ENCODE results near the gene BRICD5. TPM values are rescaled to one million over a fixed set of nuclear protein-coding genes. Genes with fewer than 3 reads are reported as not detected.

The BRICD5 gene
- total and polyA plus RNA-seq, 2 of the 4 experiments (the other 2 are of a cell fraction) = 0.18 to 0.94 TPM

DNA sequence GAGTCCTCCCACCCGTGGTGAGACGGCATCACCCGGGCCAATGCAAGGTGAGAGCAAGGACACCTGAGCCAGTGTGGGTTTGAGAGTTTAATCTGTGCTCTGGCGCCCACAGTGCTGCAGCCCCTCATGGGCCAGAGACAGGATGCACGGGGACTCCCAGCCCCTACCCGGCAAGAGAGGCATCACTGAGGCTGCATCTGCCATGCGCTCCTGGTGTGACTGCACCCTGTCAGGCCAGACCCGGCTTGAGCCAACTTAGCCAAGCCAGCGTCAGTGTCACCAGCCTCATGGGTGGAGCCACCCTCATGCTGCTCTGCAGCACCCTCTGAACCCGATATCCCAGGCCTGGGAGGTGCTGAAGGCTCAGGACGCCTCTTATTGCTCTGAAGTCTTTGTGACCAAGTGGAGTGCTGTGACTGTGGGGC is 1.3 kb upstream of the BRICD5 start:
- intact Hi-C loops (cut with micrococcal nuclease) = no loop called here
- Histone ChIP-seq H3K4ac (ENCODE audit: low read depth, low read length) (no peak overlapping the region), H2BK15ac (ENCODE audit: low read depth, low read length) (no peak overlapping the region), H3K4me3 (ENCODE audit: insufficient read depth, low read depth, low read length) (no peak overlapping the region), H3K56ac (ENCODE audit: extremely low read depth, insufficient read depth, low read length) (no peak overlapping the region), H3K27ac (ENCODE audit: insufficient read depth, low read length) (no peak overlapping the region), H3K23ac (ENCODE audit: low read depth, low read length) (no peak overlapping the region), H2BK5ac (ENCODE audit: low read depth, low read length, poor library complexity, severe bottlenecking) (no peak overlapping the region), H2BK20ac (ENCODE audit: low read depth, low read length) (no peak overlapping the region), H2AFZ (replicated peaks; ENCODE audit: low read length, poor library complexity) (peak overlapping the region; percentile 51), H3K18ac (ENCODE audit: low read depth, low read length) (no peak overlapping the region), H3K79me1 (ENCODE audit: low read depth in 1 of 2, low read length in 2 of 2) (peaks cover 18 to 39% of the 10 kb centered on the region in 2 experiments), H3K4me1 (ENCODE audit: control insufficient read depth, insufficient read depth, low read length) (peaks cover 7% of the 10 kb centered on the region), H2AK9ac (replicated peaks; ENCODE audit: low read depth, low read length, poor library complexity) (no peak overlapping the region), H3K9ac (ENCODE audit: low read depth, low read length) (no peak overlapping the region), H4K91ac (ENCODE audit: insufficient read depth, low read depth, low read length) (no peak overlapping the region), H3K36me3 (ENCODE audit: control insufficient read depth, insufficient read depth, low read length) (peaks cover 25% of the 10 kb centered on the region), H3K4me2 (ENCODE audit: low read depth, low read length) (no peak overlapping the region), H4K20me1 (ENCODE audit: insufficient read depth, low read length) (peaks cover 12% of the 10 kb centered on the region), H3K14ac (replicated peaks; ENCODE audit: low read depth, low read length) (no peak overlapping the region), H2BK120ac (ENCODE audit: low read depth, low read length) (no peak overlapping the region), H3K9me1 (ENCODE audit: insufficient read depth, low read length) (no peaks in the 10 kb centered on the region), H3K27me3 (ENCODE audit: control insufficient read depth, insufficient read depth, low read length) (no peaks in the 10 kb centered on the region), H4K8ac (ENCODE audit: low read depth in 2 of 2, low read length in 2 of 2) (no peak overlapping the region), H2AK5ac (ENCODE audit: low read depth, low read length) (no peak overlapping the region), H3K9me3 (ENCODE audit: control insufficient read depth, insufficient read depth, low read length) (no peaks in the 10 kb centered on the region), H4K5ac (ENCODE audit: low read depth, low read length) (no peak overlapping the region)
- dilution Hi-C loops (cut with HindIII; ENCODE audit: low sequenced_read_pairs, unreplicated experiment) = no loop called here
- no peak for TF ChIP-seq CHD1 (IDR thresholded peaks at IDR 0.05; ENCODE audit: low read depth, low read length)
- no peak for TF ChIP-seq MXI1 (IDR thresholded peaks at IDR 0.05; ENCODE audit: borderline replicate concordance, low read depth, low read length)
- TF ChIP-seq POLR2A (IDR thresholded peaks at IDR 0.05; ENCODE audit: low read depth, low read length) = no peak
- no peak for TF ChIP-seq RFX5 (IDR thresholded peaks at IDR 0.05; ENCODE audit: low read depth, low read length)
- TF ChIP-seq MAFK (IDR thresholded peaks at IDR 0.05; ENCODE audit: low read depth, low read length) = no peak
- no peak for TF ChIP-seq BHLHE40 (IDR thresholded peaks at IDR 0.05; ENCODE audit: low read depth, low read length)
- TF ChIP-seq RCOR1 (IDR thresholded peaks at IDR 0.05; ENCODE audit: insufficient replicate concordance, low read length) = no peak
- TF ChIP-seq, protein P1, sequence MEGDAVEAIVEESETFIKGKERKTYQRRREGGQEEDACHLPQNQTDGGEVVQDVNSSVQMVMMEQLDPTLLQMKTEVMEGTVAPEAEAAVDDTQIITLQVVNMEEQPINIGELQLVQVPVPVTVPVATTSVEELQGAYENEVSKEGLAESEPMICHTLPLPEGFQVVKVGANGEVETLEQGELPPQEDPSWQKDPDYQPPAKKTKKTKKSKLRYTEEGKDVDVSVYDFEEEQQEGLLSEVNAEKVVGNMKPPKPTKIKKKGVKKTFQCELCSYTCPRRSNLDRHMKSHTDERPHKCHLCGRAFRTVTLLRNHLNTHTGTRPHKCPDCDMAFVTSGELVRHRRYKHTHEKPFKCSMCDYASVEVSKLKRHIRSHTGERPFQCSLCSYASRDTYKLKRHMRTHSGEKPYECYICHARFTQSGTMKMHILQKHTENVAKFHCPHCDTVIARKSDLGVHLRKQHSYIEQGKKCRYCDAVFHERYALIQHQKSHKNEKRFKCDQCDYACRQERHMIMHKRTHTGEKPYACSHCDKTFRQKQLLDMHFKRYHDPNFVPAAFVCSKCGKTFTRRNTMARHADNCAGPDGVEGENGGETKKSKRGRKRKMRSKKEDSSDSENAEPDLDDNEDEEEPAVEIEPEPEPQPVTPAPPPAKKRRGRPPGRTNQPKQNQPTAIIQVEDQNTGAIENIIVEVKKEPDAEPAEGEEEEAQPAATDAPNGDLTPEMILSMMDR (conservative IDR thresholded peaks at IDR 0.05; ENCODE audit: low read depth, low read length) = no peak
- TF ChIP-seq SMC3 (IDR thresholded peaks at IDR 0.05; ENCODE audit: low read depth, low read length) = no peak
- no peak for TF ChIP-seq FOS (IDR thresholded peaks at IDR 0.05; ENCODE audit: low read depth, low read length)
- TF ChIP-seq CEBPB (IDR thresholded peaks at IDR 0.05; ENCODE audit: low read depth, low read length) = no peak
- no peak for TF ChIP-seq NFE2L2 (IDR thresholded peaks at IDR 0.05; ENCODE audit: low read depth, low read length)
- TF ChIP-seq, protein P2, sequence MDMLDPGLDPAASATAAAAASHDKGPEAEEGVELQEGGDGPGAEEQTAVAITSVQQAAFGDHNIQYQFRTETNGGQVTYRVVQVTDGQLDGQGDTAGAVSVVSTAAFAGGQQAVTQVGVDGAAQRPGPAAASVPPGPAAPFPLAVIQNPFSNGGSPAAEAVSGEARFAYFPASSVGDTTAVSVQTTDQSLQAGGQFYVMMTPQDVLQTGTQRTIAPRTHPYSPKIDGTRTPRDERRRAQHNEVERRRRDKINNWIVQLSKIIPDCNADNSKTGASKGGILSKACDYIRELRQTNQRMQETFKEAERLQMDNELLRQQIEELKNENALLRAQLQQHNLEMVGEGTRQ (IDR thresholded peaks at IDR 0.05; ENCODE audit: low read depth, low read length) = no peak
- no peak for TF ChIP-seq MAZ (IDR thresholded peaks at IDR 0.05; ENCODE audit: borderline replicate concordance, low read depth, low read length)
- no peak for TF ChIP-seq RAD21 (IDR thresholded peaks at IDR 0.05; ENCODE audit: low read length)
- DNase-seq = no peak
- no TSS peak for BruUV-seq (replicated peaks)
- WGBS, 2 experiments (ENCODE audit: extremely low coverage in 2 of 2, insufficient read length in 1 of 2) = 84% methylated on average over 6 of the region's 11 CpGs; no CpG with 5 or more reads in 1 of the 2 experiments
- in situ Hi-C loops (cut with MboI; ENCODE audit: low sequenced_read_pairs) = no loop called here
- ATAC-seq (ENCODE audit: low read depth) = no peak
- CTCF ChIA-PET = no interaction called here
- POLR2A ChIA-PET (ENCODE audit: unreplicated experiment) = no interaction called here

Measured in IMR-90 (cell line).